ENCODE measurements around the gene RNF213. TPM values are rescaled to one million over a fixed set of nuclear protein-coding genes. Genes with fewer than 3 reads are reported as not detected.
"Not testable (repeated sequence)": the region's sequence is repeated elsewhere in the genome, so short reads cannot be mapped to it uniquely, and the experiment has no call there.

Gene RNF213
- total RNA-seq, 2 donors from 2014 or later, result 415 to 602 TPM

DNA sequence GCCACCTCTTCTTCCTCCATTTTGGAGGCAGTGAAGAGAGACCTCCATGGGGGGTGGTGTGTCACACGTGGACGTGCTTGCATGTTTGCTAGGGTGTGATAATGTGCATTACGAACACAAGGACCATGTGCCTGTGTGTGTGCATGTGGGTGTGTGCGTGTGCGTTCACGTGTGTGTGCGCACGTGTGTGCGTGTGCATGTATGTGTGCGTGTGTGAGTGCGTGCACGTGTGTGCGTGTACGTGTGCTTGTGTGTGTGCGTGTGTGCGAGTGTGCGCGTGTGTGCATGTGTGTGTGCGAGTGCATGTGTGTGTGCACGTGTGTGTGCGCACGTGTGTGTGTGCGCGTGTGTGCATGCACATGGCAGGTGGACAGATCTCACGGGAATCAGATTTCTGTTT lies 29.5 kb downstream of the RNF213 start:
- H3K27ac Mint-ChIP-seq, result peak overlapping the region in 1 of 2 donors; percentile 36
- no peaks in the 10 kb centered on the region for H3K9me3 Mint-ChIP-seq
- no peak for ATAC-seq
- peaks cover 22 to 30% of the 10 kb centered on the region in 2 donors for H3K36me3 Mint-ChIP-seq
- no peak for DNase-seq (ENCODE audit: low spot score in 2 of 2)

DNA sequence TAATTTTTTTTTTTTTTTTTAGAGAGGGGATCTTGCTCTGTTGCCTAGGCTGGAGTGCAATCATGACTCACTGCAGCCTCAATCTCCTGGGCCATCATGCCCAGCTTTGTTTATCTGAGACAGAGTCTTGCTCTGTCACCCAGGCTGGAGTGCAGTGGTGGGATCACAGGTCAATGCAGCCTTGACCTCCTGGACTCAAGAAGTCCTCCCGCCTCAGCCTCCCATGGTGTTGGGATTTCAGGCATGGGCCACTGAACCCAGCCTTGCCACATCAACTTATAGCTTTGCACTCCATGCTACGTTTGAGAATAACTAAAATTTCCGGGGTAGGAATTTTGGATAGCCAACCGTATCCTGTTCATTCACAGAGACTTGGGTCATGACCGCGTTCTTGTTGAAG lies 30.6 kb downstream of the RNF213 start:
- peaks cover 22 to 37% of the 10 kb centered on the region in 2 donors for H3K36me3 Mint-ChIP-seq
- H3K27ac Mint-ChIP-seq, result peak overlapping the region in 1 of 2 donors; percentile 55
- DNase-seq (ENCODE audit: low spot score in 2 of 2) (no peak), ATAC-seq (no peak)
- no peaks in the 10 kb centered on the region for H3K9me3 Mint-ChIP-seq

DNA sequence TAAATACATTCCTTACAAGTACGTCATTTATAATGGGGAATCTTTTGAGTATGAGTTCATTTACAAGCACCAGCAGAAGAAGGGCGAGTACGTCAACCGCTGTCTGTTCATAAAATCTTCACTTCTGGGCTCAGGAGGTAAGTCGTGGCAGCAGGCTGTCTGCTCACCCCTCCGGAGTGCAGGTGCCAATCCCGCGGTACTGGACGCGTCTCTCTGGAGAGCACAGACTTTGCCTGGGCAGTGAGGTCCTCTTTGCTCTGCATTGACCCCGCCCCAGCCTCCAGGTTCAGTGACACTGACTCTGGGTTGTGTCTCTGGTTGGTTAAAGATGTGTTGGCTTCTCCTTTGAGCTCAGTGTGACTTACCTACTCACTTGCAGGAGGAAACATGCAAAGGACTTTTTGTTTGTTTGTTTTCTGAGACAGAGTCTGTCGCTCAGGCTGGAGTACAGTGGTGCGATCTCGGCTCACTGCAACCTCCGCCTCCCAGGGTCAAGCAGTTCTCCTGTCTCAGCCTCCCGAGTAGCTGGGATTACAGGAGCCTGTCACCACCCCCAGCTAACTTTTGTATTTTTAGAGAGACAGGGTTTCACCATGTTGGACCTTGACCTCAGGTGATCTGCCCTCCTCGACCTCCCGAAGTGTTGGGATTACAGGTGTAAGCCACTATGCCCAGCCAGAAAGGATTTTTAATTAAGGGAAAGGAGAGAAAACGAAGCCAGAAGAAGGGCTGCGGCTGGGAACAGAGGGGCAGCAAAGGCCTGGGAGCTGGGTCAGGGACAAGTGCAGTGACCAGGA lies 31.2 kb downstream of the RNF213 start:
- Mint-ChIP-seq H3K27ac (peak overlapping the region in 1 of 2 donors; percentile 11), H3K36me3 (peaks cover 22 to 42% of the 10 kb centered on the region in 2 donors)

DNA sequence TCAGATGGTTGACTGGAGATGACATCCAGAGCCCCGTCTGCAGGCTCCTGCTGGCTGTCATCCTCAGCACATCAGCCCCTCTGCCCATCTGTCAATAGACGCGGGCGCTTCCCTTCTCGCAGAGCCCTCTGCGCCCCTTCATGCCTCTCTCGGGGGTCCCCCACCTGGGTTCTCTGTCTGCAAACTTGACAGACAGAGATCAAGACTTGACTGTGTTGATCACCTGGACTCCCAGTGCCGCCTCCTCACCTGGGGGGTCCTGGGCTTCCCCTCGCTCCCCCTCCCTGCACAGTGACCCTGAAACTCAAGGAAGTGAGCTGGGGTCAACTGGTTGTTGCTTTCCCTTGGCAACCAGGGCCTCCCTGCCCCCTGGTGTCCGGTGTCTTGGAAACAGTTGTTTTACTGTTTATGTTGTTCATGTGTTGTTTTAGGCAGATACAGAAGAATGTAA lies 31.9 kb downstream of the RNF213 start:
- peaks cover 15 to 38% of the 10 kb centered on the region in 2 donors for H3K36me3 Mint-ChIP-seq
- peak overlapping the region; percentile 44 to 49 for H3K27ac Mint-ChIP-seq
- no peak for DNase-seq (ENCODE audit: low spot score in 2 of 2)
- no peaks in the 10 kb centered on the region for H3K9me3 Mint-ChIP-seq
- ATAC-seq, result no peak

More for the DNA sequence above, 31.2 kb downstream of the RNF213 start:
- H3K9me3 Mint-ChIP-seq, result no peaks in the 10 kb centered on the region
- ATAC-seq (no peak), DNase-seq (ENCODE audit: low spot score in 2 of 2) (no peak)

DNA sequence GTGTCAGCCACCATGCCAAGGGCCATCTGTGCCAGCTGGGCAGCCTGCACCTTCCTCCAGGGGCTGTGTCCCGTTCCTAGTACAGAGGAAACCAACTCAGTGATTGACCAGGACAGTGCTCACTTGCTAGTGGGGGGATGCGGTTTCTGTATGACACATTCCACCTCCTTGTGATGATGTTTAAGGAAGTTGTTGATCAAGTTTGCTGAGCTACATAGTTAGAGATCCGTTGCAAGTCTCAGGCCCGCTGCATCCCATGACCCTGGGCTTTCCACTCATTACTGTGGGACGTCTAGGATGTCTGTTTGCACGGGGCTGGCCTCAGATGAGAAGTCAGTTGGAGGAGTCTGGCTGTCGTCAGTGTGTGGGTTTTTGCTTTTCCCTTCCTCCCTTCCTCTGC lies 33.6 kb downstream of the RNF213 start:
- no peaks in the 10 kb centered on the region for H3K9me3 Mint-ChIP-seq
- ATAC-seq (no peak), DNase-seq (ENCODE audit: low spot score in 2 of 2) (no peak)
- H3K36me3 Mint-ChIP-seq, result peaks cover 20 to 39% of the 10 kb centered on the region in 2 donors
- H3K27ac Mint-ChIP-seq, result peak overlapping the region in 1 of 2 donors; percentile 74

DNA sequence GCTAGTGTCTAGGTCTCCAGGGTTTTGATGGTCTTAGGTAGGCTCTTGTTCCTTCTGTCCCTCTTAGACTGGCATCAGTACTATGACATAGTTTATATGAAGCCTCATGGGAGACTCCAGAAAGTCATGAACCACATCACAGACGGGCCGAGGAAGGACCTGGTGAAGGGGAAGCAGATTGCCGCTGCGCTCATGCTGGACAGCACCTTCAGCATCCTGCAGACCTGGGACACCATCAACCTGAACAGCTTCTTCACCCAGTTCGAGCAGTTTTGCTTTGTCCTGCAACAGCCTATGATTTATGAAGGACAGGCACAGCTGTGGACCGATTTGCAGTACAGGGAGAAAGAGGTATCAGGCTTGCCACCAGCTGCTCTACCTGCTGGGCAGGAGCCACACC lies 34.0 kb downstream of the RNF213 start:
- peak overlapping the region in 1 of 2 donors; percentile 74 for H3K27ac Mint-ChIP-seq
- ATAC-seq (no peak), DNase-seq (ENCODE audit: low spot score in 2 of 2) (no peak)
- H3K9me3 Mint-ChIP-seq, result no peaks in the 10 kb centered on the region
- H3K36me3 Mint-ChIP-seq, result peaks cover 23 to 39% of the 10 kb centered on the region in 2 donors

DNA sequence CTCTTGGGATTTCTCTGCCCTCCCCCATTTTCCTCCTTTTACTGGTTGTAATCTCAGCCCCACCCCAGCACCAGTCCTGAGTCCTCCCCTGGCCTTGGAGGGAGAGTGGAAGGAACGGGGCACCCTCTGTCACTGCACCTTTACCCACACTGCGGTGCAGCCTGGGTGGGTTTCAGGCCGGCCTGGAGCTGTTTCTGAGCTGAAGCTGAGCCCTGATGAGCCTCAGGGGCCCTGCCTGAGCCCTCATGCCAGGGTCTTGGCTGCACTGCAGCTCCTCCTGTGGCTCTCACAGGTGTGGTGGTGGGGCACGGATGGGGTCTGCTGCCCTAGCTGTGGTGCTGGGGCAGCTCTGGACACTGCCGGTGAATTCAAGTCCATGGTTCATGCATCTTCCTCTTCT lies 34.5 kb downstream of the RNF213 start:
- DNase-seq (ENCODE audit: low spot score in 2 of 2) (no peak), ATAC-seq (peak; percentile 15 to 20)
- peaks cover 25 to 42% of the 10 kb centered on the region in 2 donors for H3K36me3 Mint-ChIP-seq
- H3K27ac Mint-ChIP-seq, result peak overlapping the region; percentile 44 to 74
- H3K9me3 Mint-ChIP-seq, result no peaks in the 10 kb centered on the region

DNA sequence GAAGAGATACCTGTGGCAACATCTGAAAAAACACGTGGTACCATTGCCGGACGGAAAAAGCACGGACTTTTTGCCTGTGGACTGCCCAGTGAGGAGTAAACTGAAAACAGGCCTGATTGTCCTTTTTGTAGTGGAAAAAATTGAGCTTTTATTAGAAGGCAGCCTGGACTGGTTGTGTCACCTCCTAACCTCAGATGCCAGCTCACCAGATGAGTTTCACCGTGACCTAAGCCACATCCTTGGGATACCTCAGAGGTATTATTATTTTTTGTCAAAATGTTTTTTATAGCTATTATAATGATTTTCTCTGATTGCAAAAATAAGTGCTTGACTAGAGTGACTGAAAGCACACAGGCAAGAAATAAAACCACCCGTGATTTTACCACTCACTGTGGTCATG lies 34.9 kb downstream of the RNF213 start:
- no peak for DNase-seq (ENCODE audit: low spot score in 2 of 2)
- Mint-ChIP-seq H3K9me3 (no peaks in the 10 kb centered on the region), H3K27ac (peak overlapping the region in 1 of 2 donors; percentile 44), H3K36me3 (peaks cover 25 to 46% of the 10 kb centered on the region in 2 donors)
- ATAC-seq, result peak in 1 of 2 donors; percentile 24

DNA sequence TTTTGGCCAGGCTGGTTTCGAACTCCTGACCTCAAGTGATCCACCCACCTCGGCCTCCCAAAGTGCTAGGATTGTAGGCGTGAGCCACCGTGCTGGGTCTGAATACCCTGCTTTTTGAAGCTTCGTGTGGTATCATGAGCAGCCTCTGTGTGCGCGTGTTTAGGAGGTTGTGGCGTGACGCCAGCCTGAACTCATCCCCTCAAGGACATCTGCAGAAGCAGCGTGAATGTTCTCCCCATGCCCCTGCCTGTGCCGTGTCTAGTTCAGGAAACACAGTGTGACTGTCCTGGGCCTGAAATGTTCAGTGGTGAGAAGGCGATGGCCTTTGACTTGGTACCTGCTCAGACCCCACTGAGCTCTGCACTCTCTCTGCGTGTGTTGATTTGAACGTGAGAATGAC lies 35.6 kb downstream of the RNF213 start:
- Mint-ChIP-seq H3K9me3 (no peaks in the 10 kb centered on the region), H3K36me3 (peaks cover 30 to 50% of the 10 kb centered on the region in 2 donors), H3K27ac (peak overlapping the region in 1 of 2 donors; percentile 65)
- ATAC-seq, result no peak
- DNase-seq (ENCODE audit: low spot score in 2 of 2), result no peak

DNA sequence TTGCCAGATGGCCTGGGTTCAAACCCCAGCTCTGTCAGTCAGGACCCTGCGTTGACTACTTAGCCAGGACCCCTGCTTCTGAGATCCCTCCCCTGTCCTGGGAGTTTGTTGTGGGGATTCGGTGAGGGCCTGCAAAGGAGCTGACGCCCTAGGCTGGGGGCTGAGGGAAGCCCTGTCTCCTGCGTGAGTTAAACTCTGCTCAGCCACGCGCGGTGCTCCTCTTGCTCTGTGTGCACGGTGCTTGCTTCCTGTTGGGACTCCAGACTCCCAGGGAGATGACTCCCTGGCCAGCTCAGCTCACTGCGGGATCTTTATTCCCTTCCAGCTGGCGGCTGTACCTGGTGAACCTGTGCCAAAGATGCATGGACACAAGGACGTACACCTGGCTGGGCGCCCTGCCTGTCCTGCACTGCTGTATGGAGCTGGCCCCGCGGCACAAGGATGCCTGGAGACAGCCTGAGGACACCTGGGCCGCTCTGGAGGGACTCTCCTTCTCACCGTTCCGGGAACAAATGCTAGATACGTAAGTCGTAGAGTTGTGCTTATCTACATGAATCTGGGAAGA lies 37.4 kb downstream of the RNF213 start:
- no peak for DNase-seq (ENCODE audit: low spot score in 2 of 2)
- H3K27ac Mint-ChIP-seq, result no peak overlapping the region
- peaks cover 4 to 5% of the 10 kb centered on the region in 2 donors for H3K9me3 Mint-ChIP-seq
- no peak for ATAC-seq
- H3K36me3 Mint-ChIP-seq, result peaks cover 34 to 64% of the 10 kb centered on the region in 2 donors

DNA sequence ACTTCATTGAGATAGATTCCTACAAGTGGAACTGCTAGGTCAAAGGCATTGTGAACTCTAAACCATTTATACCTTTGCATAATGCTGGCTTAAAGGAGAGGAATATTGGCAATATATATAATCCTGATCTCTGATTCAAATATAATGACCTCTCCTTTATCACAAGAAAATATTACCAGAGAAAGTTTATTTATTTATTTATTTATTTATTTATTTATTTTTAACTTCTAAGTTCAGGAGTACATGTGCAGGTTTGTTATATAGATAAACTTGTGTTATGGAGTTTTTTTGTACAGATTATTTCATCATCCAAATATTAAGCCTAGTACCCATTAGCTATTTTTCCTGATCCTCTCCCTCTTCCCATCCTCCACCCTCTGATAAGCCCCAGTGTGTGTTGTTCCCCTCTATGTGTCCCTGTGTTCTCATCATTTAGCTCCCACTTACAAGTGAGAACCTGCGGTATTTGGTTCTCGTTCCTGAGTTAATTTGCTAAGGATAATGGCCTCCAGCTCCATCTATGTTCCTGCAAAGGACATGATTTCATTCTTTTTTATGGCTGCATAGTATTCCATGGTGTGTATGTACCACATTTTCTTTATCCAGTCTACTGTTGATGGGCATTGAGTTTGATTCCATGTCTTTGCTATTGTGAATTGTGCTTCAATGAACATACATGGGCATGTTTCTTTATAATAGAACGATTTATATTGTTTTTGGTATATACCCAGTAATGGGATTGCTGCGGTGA lies 38.9 kb downstream of the RNF213 start:
- not testable (repeated sequence) for H3K9me3 Mint-ChIP-seq; DNase-seq (ENCODE audit: low spot score in 2 of 2); ATAC-seq
- Mint-ChIP-seq H3K36me3 (peaks cover 35 to 73% of the 10 kb centered on the region in 2 donors), H3K27ac (peak overlapping the region in 1 of 2 donors; percentile 72)

DNA sequence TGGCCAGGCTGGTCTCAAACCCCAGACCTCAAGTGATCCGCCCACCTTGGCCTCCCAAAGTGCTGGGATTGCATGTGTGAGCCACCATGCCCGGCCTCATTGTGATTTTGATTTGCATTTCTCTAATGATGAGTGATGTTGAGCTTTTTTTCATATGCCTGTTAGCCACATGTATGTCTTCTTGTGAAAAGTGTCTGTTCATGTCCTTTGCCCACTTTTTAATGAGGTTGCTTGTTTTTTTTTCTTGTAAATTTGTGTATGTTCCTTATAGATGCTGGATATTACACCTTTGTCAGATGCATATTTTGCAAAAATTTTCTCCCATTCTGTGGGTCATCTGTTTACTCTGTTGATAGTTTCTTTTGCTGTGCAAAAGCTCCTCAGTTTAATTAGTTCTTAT lies 40.1 kb downstream of the RNF213 start:
- not testable (repeated sequence) for ATAC-seq; H3K9me3 Mint-ChIP-seq; DNase-seq (ENCODE audit: low spot score in 2 of 2)
- Mint-ChIP-seq H3K36me3 (peaks cover 41 to 78% of the 10 kb centered on the region in 2 donors), H3K27ac (peak overlapping the region in 1 of 2 donors; percentile 53)

DNA sequence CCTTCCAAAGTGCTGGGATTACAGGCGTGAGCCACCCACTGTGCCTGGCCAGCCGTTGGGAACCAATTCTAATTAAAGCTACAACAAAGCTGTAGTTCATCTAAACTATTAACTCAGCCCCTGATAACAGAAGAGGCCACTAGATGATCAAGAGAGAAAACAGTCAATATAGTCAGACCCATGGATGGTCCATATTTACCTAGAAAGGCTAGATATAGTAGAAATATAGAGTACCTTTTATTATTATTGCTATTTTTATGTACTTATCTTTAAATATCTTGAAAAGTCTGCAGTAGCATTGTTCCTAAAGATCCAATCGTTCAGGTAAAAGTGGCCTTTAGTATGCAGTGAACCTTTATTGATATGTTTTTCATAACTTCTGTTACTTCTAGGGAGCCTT lies 43.2 kb downstream of the RNF213 start:
- H3K36me3 Mint-ChIP-seq, result peaks cover 51 to 83% of the 10 kb centered on the region in 2 donors
- no peak overlapping the region for H3K27ac Mint-ChIP-seq
- no peak for DNase-seq (ENCODE audit: low spot score in 2 of 2)
- H3K9me3 Mint-ChIP-seq, result peaks cover 4 to 5% of the 10 kb centered on the region in 2 donors
- ATAC-seq, result no peak

DNA sequence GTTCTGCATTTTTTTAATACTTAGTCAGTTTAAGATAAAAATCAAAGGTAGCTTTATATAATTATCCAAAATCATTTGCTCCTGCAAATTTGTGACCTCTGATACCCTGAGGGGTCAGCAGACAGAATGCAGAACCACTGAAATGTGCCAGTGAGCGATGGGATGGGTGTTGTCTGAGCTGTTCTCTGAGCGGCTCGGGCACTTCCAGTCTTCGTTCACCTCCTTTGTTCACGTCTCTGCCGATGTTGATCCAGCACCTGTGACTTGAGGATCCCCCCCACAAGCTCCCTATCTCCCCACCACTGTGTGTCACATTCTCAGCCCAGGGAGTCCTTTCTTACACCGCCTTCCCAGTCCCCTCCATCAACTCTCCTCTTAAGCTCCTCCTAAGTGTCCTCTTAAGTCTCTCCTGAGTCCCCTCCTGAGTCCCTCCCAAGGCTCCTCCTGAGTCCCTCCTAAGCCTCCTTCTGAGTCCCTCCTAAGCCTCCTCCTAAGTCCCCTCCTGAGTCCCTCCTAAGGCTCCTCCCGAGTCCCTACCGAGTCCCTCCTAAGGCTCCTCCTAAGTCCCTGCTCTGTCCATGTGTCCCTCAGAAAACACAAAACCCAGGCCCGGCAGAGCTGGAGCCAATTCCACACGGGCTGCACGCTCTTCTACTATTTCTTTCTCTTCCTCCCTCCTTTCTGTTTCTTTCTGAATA lies 47.5 kb downstream of the RNF213 start:
- Mint-ChIP-seq H3K9me3 (no peaks in the 10 kb centered on the region), H3K36me3 (peaks cover 29 to 77% of the 10 kb centered on the region in 2 donors), H3K27ac (peak overlapping the region; percentile 81 to 83)
- ATAC-seq, result peak in 1 of 2 donors; percentile 30
- DNase-seq (ENCODE audit: low spot score in 2 of 2), result no peak

DNA sequence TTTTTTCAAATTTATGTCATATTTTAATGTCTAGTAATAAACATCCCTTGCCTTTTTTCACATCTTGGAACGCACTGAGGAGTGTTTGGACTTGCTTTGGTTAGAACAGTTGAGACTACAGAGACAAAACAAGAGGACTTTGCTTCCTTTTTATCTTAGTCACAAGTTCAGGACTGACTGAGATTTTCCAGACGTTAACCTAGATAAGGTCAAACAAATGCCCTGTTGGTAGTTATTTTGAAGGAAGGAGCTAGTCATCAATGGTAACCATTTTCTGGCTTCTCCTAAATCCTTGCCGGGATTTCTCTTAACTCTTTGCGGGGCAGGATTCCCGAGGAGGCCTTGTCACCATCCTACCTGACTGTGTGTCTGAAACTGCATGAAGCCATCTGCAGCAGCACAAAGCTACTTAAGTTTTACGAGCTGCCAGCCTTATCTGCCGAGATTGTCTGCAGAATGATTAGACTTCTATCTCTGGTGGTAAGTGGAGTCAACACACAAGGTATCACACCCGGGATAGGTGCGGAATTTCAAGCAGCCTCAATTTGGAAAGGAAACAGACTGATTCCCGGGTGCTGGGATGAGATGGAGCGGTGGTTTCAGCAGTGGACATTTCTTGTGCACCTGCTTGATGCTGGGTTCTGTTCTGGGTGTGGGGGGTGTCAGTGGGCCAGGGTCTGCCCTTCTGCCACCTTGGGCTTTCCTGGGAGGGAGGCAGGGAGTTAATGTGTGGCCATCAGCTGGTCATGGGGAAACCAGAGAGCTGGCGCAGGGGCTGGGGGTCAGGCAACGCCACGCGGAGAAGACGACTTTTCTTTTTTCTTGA lies 48.3 kb downstream of the RNF213 start:
- H3K36me3 Mint-ChIP-seq, result peaks cover 29 to 74% of the 10 kb centered on the region in 2 donors
- H3K27ac Mint-ChIP-seq, result peak overlapping the region; percentile 81 to 83
- DNase-seq (ENCODE audit: low spot score in 2 of 2) (no peak), ATAC-seq (peak in 1 of 2 donors; percentile 53)
- H3K9me3 Mint-ChIP-seq, result no peaks in the 10 kb centered on the region
